GM21515 (cell line): ENCODE measurements around the gene SPON2.

Experiments
- ATAC-seq: cut with Tn5 transposase; IDR thresholded peaks from one replicate; pipeline ENCODE4 v1.9.1; 2021; ENCODE audit not compliant: unreplicated experiment

SPON2 gene

DNA sequence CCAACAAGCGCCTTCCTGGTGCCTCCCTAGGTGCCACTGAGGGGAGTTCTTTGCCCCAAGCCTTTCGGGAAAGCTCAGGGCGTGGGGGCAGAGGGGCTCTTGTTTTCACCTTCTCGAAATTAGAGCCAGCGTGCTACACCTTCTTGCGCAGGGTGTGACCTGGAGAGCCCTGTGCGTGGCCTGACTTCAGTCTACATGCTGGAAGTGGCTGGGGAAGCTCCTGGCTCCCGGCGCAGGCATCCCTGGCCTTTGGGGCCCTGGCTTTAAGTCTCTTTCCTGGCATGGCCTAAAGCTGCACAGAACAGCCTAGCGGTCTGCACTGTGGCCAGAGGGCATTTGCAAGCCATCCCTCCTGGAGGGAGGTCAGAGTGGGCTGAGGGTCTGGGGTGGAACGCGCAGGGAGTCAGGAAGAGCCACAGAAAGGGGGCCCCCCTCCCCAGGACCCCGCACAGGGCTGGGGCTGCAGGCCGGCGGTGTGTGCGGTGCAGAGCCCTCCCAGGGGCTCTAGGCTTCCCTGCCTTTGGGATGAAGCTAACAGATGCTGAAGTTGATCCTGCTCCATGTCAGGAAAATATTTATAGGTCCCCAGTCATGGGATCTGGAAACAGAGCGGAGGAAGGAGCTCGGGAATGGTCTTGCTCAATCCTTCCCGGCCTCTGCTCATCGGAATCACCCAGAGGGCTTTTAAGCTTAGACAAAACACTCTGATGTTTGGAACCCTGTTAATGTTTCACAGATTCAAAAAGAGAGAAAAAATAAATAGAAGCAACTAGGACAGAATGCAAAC lies 781 bp upstream of the SPON2 start:
- no peak for ATAC-seq

DNA sequence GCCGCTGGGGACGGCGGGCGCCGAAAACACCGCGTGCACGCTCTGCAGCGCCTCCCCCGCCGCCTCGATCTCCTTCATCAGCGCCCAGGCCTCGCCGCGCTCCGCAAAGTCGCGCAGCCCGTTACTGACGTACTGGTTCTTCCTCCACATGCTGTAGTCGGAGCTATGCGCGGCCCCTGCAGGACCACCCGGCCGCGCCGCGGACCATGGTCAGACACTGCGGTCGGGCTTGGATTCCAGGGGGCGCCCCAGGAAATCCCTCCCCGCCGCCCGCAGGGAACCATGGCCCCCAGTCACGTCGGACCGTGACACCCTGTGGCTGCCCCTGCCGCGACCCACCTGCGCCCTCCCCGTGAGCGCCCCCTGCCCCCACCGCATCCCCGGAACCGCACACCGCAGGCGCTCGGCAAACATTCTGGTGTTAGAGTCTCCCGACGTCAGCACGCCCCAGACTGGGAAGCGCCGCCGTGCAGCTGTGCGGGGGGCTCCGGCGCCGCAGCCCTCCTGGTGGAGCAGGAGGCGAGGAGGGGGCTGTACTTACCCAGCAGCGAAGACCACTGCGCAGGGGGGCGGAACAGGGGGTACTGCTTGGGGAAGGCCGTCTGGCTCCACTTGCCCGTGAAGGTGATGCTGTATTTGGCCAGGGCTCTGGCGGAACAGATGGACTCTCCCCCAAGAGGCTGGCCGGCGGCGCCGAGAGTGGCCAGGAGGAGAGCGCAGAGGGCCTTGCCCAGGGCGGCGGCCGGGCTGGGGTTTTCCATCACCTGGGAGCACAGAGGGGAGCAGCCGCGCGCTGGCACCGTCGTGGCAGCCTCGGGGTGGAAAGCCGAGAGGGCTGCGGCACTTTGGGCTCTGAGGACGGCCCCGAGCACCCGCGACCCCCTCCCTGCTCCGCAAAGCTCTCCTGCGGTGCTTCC lies 814 bp downstream of the SPON2 start:
- ATAC-seq: no peak

DNA sequence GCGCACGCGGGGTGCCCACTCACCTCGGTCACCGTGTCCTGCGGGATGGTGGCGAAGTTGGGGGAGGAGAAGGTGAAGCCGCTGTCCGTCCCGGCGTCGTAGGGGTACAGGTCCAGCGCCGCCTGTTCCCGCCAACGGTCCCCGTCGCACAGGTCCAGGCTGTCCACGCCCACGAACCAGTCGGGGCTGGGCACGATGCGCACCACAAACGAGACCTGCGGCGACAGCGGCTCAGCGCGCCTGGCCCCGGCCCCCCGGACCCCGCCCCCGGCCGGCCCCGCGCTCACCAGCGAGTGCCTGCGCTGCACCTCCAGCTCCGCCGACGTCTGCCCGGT lies 1.4 kb downstream of the SPON2 start:
- ATAC-seq: no peak

DNA sequence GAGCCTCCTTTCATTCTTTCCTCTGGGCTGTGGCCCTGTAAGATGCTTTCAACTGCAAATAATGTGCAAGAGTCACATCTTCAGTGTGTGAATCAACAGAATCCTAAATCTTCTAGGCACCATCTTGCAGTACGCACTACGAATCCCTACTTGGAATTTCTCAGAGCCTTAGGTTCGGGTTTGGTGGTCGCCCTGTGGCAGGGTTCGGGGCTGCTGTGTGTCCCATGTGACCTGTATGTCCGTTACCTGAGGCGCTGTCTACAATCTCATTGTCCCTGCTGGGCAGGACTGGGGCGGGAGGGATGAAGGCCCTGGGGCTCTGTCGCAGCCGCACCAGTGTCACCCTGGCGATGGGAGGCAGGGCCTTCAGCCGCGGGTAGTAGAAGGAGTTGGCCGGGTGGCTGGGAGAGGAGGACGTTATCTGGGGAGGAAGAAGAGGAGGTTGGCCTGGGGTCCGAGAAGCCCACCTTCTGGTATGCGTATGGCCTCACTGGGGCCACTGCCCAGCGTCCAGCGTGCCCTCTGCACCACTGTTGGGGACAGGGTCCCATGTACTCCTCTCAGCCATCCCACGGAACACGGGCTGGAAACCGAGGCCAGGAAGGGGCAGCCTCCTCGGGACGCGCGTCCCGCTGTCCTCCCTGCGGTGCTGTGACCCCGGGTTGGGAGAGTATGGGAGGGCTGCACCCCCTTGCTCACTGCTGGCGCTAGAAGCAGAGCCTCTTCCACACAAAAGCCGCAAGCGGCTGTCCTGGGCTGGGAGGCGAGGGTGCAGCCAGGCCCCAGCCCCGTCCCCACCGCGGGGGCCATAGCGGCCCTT lies 2.0 kb downstream of the SPON2 start:
- ATAC-seq: no peak

DNA sequence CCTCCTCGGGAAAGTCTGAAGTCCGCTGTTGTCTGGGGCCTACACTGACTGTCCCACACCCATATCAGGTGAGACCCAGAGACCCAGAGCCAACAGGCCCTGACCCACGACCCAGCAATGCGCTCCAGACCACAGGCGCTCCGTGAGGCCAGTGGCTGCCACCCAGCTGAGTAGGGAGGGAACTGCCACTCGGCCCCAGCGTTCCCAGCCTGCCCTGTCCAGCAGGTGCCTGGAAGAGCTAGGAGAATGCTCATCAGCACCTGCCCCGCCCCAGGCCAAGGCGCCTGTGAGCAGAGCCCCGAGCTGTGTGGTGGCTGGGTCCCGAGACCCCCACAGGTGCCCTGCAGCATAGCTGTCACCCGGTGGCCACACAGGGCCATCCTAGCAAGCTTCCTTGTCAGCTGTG lies 2.7 kb downstream of the SPON2 start:
- ATAC-seq: no peak

DNA sequence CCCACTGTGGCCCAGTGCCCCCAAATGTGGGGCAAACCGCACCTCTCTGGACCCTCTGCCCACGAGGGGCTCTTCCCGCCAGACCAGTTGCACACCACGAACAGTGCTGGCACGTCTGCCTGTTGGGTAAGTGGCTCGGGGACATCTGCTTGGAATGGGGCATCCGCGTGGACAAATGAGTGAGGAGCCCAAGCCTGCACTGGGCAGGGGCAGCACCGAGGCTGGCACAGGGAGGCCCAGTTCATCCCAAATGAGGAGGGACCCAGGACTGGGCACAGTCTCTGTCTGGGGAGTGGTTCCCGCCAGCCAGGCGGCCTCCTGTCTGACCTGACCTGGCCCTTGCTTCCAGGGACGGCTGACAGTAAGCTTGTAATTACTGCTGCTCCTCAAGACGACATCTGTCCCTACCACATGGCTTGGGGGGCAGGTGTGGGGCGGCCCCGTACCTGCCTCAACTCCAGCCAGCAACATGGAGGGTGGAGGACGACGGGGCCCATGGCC lies 3.2 kb downstream of the SPON2 start:
- no peak for ATAC-seq

DNA sequence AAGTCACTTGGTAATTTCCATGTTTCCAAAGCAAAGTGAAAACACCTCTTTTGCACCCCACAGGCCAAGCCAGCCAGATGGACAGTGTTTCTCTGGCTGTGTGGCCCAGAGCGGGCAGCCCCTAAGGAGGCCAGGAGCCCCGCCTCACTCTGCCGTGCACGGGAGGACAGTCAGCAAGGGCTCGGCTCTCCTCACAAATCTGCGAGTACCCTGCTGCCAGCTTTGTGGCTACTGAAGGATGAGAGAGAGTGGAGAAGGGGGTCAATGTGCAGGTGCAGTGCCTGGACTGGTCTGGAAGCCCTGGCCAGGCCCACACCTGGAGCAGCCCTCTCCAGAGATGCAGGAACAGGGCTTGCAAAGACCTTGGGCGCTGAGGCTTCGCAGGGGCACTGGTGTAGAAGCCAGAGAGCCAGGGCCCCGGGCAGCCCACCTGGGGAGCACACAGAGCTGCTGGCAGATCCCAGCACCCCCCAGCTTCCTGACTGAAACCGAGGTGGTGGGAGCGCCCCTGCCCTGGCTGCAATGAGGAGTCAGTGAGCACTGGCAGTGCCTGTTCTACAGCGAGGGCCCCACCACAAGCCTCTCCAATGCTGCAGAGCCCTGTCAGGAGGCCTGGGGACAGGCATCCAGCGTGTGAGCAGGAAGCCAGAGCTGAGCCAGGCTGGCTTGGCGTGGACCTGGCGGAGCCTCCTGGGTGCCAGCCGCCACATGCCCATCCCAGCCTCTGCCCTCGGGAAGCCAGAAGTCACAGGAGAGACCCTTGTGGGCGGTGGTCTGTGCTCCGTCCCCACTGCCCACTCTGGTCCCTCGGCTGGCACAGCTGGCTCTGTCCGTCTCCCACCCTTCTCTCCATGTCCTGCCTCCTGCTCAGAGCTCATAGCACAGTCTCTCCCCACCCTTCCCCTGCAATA lies 3.9 kb downstream of the SPON2 start:
- ATAC-seq: no peak

DNA sequence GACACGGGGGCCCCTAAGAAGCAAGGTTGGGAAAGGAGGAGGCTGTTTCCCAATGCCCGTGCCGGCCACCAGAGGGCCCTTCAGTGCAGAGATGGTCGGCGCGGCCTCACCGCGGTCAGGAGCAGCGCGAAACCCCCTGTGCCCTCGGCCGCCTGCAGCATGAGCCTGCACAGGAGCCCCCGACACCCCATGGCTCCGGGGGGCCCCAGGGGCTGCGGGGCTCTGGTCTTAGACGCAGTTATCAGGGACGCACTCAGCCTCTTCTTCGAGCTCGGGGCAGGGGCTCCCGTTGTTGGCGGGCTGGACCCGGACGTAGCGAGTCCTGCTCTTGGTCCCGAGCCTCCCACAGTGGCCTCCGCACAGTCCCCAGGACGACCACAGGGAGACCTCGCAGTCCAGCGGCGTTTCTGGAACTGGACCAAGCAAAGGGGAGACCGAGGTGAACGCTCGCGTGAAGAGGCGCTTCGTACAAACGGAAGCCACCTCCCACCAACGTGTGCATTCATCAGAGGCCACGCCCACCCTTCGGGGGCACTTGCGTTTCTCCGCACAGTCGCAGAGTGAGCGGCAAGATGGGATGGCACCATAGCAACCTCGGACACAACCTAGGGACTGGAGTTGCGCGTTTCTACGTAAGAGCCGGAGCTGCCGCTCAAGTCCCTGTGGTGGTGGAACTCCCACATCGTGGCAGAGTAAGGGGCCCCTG lies 5.0 kb downstream of the SPON2 start:
- peak; percentile 80 for ATAC-seq

DNA sequence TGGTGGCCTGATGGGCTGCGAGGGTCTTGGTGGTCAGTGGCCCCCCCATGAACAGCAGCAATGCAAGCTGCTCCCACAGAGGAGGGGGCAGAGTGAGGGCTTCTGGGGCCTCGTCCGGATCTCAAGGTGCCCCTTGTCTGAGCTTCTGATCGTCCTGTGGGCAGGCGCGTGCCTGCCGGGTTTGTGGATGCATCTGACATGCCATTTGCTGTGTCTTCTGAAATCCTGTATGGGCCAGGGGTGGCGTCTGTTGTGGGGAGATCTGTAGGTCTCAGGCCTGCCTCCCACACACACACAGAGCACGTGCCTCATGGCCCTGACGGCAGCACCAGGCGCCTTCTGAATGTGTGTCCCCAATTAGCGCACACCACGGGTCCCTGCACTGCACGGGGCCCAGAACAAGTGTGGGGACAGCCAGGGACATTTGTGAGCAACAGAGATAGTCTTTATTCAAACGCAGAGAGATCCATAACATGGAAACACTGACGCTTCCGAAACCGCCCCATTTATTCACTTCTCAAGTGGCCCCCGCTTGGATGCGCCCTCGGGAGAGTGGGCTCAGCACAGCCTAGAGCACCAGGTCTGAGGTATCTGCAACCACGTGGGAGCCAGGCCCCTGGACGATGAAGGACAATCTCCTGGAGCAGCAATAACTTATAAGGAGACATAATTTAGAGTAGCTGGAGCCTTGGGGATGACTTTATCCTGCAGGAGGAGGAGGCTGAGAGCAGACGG lies 5.7 kb downstream of the SPON2 start:
- no peak for ATAC-seq

DNA sequence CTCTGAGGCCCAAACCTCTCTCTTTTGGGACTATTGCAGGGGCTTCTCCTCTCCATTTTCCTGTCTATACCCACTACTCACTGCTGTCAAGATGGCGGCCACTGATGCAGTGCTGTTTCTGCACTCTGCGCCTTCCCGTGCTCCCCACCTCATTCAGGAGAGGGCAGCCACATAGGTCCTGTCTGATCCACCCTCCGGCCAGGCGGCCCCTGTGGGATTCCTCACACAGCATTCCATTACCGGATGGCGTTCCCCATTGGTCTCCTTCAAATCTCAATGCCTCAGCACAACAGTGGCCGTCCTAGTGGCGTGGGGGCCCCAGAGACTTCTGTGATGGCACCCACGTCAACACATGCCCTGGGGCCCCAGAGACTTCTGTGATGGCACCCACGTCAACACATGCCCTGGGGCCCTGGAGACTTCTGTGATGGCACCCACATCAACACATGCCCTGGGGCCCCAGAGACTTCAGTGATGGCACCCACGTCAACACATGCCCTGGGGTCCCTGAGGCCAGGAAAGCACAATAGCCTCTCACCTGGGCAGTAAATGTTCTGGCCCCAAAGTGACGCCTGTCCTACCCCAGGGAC lies 7.3 kb downstream of the SPON2 start:
- ATAC-seq: no peak

DNA sequence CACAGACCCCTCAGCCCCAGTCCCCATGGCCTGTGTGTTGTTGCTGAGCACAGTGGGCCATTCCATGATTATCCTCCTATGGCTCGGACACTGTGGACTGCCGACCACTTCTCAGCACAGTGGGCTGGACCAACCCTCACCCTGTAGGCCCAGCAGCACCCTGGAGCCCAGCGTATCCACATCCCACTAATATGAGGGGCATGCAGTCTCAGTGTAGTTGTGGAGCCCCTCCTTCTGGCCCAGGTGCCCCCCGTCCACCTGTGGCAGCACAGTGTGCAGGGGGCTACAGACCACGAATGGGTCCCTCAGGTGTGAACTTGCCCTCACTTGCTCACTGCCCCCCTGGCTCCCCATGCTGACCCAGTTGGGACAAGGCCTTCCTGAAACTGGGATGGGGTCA lies 7.9 kb downstream of the SPON2 start:
- no peak for ATAC-seq

DNA sequence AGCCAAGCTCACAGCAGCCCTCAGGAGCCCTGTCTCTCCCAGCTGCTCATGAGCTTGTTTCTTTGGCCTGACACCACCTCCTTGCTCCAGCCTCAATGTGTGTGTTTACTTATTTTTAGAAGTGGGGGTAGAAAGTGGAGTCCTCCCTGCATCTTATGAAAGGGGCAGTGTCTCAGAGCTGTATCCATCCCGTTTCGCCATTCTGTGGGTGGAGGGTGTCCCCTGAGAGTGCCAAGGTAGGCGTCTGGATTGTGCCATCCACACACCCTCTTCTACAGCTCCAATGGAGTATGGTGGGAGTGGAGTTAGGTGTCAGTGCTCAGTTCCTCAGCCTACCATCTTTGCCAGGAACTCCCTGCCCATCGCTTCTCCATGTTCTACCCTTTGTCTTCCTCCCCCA lies 8.3 kb downstream of the SPON2 start:
- ATAC-seq: no peak

DNA sequence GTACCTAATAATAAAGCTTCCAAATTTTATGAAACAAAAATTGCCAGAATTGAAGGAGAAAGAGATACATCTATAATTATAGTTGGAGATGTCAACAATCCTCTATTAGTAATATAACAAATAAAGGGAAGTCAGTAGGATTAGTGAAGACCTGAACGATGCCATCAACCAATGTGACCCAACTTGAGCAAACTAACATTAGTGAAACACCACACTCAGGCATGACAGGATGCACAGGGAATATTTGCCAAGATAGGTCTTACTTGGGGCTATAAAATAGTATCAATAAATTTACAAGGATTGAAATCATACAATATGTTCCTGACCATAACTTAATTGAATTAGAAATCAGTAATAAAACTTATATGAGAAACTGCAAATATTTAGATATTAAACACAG lies 12.0 kb downstream of the SPON2 start:
- no peak for ATAC-seq

DNA sequence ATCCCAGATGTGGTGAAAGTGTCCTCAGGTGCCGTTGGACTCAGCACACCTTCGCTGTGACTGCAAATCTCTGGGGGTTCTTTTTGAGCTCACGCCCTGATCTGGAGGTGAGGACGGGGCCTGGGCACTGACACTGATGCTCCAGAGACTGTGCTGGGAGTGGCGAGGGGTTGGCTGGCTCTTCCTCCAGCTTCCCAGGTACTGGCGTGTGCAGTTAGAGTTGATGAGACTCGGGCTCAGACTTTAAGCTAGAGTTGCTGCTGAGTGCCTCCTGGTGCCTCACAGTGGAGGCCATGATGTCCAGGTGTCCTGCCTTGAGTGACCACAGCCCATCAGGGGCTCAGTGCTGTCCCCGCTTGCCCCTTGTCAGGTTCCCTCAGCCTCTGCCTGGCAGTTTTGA lies 16.3 kb downstream of the SPON2 start:
- no peak for ATAC-seq

DNA sequence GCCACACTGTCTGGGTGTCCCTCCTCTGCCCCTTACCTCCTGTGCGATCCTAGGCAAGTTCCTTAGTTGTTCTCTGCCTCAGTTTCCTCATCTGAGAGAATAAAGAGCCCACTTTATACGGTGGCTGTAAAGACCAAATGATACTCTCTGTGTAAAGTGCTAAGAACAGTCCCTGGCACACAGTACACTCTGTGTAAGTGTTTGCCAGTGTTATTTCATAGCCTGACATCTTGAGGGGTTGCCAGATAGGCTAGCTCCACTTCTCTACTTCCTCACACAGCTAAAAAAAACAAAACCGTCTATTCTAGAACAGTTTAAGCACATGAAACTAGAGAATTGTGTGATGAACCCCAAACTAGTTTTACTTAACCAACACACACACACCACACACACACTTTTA lies 17.1 kb downstream of the SPON2 start:
- no peak for ATAC-seq

DNA sequence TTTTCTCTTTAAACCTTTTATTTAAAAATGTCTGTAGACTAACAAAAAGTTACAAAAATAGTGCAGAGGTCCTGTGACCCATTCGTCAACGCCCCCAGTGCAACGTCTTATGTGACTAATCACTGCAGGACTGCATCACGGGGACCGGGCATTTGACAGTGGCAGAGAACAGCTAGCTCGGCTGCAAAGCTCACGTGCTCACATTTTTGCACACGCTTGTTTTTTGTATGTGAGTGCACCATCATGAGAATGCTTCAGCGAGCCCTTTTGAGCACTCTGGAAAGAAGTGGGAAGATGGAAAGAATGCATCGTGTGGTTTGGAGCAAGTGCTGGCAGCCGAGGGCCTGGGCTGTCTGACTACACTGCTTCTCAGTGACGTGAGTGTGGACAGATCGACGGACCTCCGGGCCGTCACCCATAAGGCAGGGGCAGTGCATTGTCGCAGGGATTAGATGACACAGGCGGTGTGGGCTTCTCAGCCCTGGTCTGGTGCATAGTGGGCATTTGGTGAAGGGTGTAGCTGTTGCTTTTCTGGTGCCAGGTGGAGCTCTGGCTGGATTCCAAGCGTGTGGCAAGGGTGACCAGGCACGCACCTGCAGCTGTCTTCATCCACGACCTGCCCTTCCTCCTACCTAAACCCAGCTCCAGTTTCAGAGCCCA lies 17.7 kb downstream of the SPON2 start:
- no peak for ATAC-seq

DNA sequence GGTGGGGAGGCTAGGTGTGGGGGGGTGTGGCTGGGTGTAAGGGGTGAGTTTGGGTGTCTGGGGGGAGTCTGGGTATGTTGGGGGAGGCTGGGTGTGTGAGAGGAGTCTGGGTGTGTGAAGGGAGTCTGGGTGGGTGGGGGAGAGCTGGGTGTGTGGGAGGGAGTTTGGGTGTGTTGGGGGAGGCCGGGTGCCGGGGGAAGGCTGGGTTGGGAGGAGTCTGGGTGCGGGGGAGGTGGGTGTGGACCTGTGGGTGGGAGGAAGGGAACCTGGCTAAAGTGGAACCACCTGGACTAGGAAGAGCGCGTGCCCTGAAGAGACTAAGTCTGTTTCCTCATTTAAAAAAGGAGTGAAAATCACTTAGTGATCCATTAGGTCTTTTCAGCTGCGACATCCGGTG lies 18.3 kb downstream of the SPON2 start:
- ATAC-seq: no peak

DNA sequence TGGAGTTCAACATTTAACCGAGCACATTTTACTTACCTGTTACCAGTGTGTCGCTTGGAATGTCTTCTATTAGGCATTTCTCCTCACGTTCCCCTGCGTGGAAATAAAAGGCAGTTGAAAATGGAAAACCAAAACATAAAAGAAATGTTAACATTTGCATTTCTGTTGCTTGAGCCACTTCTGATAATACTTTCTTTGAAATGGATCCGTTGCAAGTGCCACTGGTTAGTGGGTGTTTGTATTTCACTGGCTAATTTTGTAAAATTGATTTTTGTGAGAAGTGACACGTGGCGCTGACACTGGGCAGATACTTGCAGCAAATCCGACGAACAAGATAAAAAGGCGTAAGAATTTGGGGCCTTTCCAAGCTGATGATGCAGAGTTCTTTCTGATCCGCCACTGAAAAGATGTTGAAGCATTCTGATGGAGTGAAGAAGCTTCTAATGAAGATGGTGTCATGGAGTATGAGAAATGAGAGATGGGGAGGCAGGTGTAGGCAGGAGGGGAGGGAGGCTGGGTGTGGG lies 18.8 kb downstream of the SPON2 start:
- no peak for ATAC-seq
